ENCODE data around the gene TOMM34. TPM values are rescaled to one million over a fixed set of nuclear protein-coding genes. Genes with fewer than 3 reads are reported as not detected.

The TOMM34 gene
- total RNA-seq, 4 donors from 2014 or later, result 18.4 to 26.0 (median 23.0) TPM

DNA sequence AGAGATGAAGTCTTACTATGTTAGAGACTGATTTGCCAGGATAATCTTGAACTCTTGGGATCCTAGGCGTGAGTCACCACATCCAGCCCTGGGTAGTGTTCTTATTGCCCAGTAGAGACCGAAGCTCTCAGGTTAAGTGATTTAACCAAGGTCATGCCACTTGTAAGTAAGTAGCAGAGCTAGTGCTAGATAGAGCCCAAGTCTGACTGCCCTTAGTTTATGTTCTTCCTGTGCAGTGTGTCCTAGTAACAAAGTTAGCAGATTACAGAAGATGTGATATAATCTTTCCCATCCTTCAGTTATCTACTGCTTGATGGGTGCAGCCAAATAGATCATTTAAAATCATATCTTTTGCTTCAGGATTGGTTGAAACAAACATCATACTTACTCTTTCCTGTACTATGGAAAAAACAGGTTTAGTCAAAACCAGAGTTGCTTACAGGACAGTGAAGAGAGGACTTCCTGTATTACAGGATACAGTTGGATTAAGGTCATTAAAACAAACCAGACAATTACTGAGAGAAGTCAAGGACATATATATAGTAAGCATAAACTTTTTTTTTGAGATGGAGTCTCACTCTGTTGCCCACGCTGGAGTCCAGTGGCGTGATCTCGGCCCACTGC lies 59.9 kb downstream of the TOMM34 start:
- DNase-seq, result no peak
- H3K9me3 ChIP-seq, result no peaks in the 10 kb centered on the region
- TF ChIP-seq, protein P1, sequence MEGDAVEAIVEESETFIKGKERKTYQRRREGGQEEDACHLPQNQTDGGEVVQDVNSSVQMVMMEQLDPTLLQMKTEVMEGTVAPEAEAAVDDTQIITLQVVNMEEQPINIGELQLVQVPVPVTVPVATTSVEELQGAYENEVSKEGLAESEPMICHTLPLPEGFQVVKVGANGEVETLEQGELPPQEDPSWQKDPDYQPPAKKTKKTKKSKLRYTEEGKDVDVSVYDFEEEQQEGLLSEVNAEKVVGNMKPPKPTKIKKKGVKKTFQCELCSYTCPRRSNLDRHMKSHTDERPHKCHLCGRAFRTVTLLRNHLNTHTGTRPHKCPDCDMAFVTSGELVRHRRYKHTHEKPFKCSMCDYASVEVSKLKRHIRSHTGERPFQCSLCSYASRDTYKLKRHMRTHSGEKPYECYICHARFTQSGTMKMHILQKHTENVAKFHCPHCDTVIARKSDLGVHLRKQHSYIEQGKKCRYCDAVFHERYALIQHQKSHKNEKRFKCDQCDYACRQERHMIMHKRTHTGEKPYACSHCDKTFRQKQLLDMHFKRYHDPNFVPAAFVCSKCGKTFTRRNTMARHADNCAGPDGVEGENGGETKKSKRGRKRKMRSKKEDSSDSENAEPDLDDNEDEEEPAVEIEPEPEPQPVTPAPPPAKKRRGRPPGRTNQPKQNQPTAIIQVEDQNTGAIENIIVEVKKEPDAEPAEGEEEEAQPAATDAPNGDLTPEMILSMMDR (IDR thresholded peaks at IDR 0.05), result no peak
- TF ChIP-seq POLR2A (IDR thresholded peaks at IDR 0.05), result no peak
- no peaks in the 10 kb centered on the region for H3K27me3 ChIP-seq
- 87 to 89% methylated on average over 5 of the region's 5 CpGs for WGBS, 2 donors
- H3K27ac ChIP-seq, result no peak overlapping the region
- peaks cover 25 to 33% of the 10 kb centered on the region in 2 donors for H3K36me3 ChIP-seq
- no peak overlapping the region for H3K4me3 ChIP-seq (replicated peaks in 1 of 3)
- H3K4me1 ChIP-seq, result peaks cover 9 to 34% of the 10 kb centered on the region in 2 donors
- intact Hi-C loops (cut with DNase I), result no loop called here

DNA sequence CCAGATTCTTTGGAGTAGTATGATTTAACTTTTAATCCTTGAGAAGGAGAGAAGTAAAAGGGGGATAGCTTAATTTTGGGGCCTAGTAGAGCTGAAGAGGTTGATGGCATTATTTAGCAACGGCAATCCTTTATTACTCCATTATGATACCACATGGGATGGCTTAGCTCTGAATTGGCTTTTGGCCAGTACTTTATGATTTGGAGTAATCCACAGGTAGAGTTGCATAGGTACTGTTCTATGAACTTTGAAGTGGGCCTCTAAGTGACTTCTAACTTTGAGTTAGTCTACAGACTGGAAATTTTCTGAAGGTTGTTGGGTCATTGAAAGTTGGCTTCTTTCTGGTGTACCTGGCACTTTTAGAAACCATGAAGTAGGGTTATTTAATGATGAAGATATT lies 63.1 kb downstream of the TOMM34 start:
- H3K27me3 ChIP-seq, result no peaks in the 10 kb centered on the region
- DNase-seq, result no peak
- H3K4me3 ChIP-seq (replicated peaks in 1 of 3), result no peak overlapping the region
- H3K27ac ChIP-seq, result no peak overlapping the region
- H3K36me3 ChIP-seq, result peaks cover 2 to 7% of the 10 kb centered on the region in 2 donors
- WGBS, 2 donors, result 71 to 78% methylated on average over 1 of the region's 1 CpG
- TF ChIP-seq POLR2A (IDR thresholded peaks at IDR 0.05), result no peak
- TF ChIP-seq, protein P1 (IDR thresholded peaks at IDR 0.05), result no peak
- intact Hi-C loops (cut with DNase I), result no loop called here
- H3K9me3 ChIP-seq, result no peaks in the 10 kb centered on the region
- peaks cover 22 to 46% of the 10 kb centered on the region in 2 donors for H3K4me1 ChIP-seq

DNA sequence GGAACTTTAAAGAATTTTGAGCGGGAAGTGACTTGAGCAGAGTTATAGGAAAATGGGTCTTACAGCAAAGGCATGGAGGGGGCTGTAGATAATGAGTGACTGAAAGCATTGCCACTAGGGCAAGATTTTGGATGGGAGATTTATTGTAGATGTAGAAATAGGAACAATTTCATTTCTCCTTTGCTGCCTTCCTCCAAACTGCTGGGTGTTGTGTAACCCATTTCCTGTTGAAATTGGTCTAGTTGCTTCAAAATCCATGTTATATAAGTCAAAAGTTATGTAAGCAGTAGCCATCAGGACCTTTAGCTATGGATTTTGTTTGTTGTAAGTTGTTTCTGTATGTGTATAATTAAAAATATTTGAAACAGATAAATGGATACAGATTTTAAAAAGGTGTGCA lies 63.6 kb downstream of the TOMM34 start:
- TF ChIP-seq, protein P1 (IDR thresholded peaks at IDR 0.05), result no peak
- no peak for TF ChIP-seq POLR2A (IDR thresholded peaks at IDR 0.05)
- Histone ChIP-seq H3K4me1 (peaks cover 22 to 46% of the 10 kb centered on the region in 2 donors), H3K9me3 (no peaks in the 10 kb centered on the region), H3K27ac (no peak overlapping the region), H3K27me3 (no peaks in the 10 kb centered on the region), H3K36me3 (peaks cover 0 to 2% of the 10 kb centered on the region in 2 donors), H3K4me3 (replicated peaks in 1 of 3) (no peak overlapping the region)
- WGBS, 2 donors, result 74 to 84% methylated on average over 1 of the region's 1 CpG
- DNase-seq, result no peak
- intact Hi-C loops (cut with DNase I), result no loop called here

DNA sequence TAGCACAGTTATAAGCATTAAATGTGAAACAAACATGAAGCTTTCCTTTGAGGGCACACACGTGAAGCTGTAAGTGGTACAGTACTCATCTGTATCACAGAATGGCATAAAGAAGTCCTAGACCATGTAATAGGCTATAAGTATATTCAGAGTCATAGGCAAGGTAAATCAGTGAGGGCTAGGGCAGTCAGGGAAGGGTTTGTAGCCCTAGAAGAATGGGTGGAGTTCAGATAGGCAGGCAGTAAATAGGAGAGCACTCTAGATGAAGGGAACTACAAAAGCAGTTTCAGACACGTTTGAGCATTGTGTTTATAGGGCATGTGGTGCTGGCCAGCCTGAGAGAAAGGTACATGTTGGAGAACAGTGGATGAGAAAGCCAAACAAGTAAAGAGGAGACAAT lies 65.2 kb downstream of the TOMM34 start:
- 51 to 65% methylated on average over 2 of the region's 2 CpGs for WGBS, 2 donors
- H3K4me1 ChIP-seq, result peaks cover 25 to 51% of the 10 kb centered on the region in 2 donors
- intact Hi-C loops (cut with DNase I), result no loop called here
- H3K36me3 ChIP-seq, result no peaks in the 10 kb centered on the region
- no peaks in the 10 kb centered on the region for H3K9me3 ChIP-seq
- H3K4me3 ChIP-seq (replicated peaks in 1 of 3), result no peak overlapping the region
- TF ChIP-seq, protein P1 (IDR thresholded peaks at IDR 0.05), result no peak
- no peak for TF ChIP-seq POLR2A (IDR thresholded peaks at IDR 0.05)
- H3K27me3 ChIP-seq, result no peaks in the 10 kb centered on the region
- no peak overlapping the region for H3K27ac ChIP-seq
- no peak for DNase-seq

Small RNAs within 50 kb of the gene (small RNA-seq; reads per million reads assigned to genes)
- gene RF00019, result not detected

Other genes starting within 250 kb of the TOMM34 start
- gene CCN5, start 245.0 kb downstream of the TOMM34 start, total RNA-seq, result 10 to 100 TPM in 2 of 4 donors, 1 to 10 TPM in 2; 4.7 to 47.6 (median 26.6) TPM
- gene KCNK15, start 214.5 kb downstream of the TOMM34 start, total RNA-seq, result 1 to 10 TPM; 2.5 to 5.1 (median 3.4) TPM
- gene RIMS4, start 149.9 kb downstream of the TOMM34 start, total RNA-seq, result 10 to 100 TPM in 2 of 4 donors, 1 to 10 TPM in 2; 2.8 to 13.8 (median 7.9) TPM
- gene YWHAB, start 74.7 kb downstream of the TOMM34 start, total RNA-seq, result 100 to 1,000 TPM; 139 to 182 (median 164) TPM
- 10 to 100 TPM; 26.5 to 53.8 (median 31.9) TPM for gene PABPC1L, start 50.3 kb downstream of the TOMM34 start, total RNA-seq
- 10 to 100 TPM; 18.8 to 37.2 (median 29.2) TPM for gene STK4, start 6.1 kb upstream of the TOMM34 start, total RNA-seq
- gene KCNS1, start 140.7 kb upstream of the TOMM34 start, total RNA-seq, result under 1 TPM in 2 of 4 donors, not detected in 2; 0.20 to 0.78 TPM
- gene WFDC5, start 154.8 kb upstream of the TOMM34 start, total RNA-seq, result not detected
- gene WFDC12, start 164.1 kb upstream of the TOMM34 start, total RNA-seq, result not detected
- gene PI3, start 214.5 kb upstream of the TOMM34 start, total RNA-seq, result not detected
- not detected for gene SEMG1, start 246.6 kb upstream of the TOMM34 start, total RNA-seq